Measurements from ENCODE around the gene CCDC93. TPM values are rescaled to one million over a fixed set of nuclear protein-coding genes. Genes with fewer than 3 reads are reported as not detected.

Gene CCDC93
- total RNA-seq, 2 experiments from 2014 or later: 62.2 to 64.5 TPM

GRCh38 chr2:117952701-117953100, 61.2 kb downstream of the CCDC93 start:
- Histone ChIP-seq H3K9me3 (ENCODE audit: control insufficient read depth in 1 of 2, insufficient read depth in 1 of 2, low read length in 2 of 2) (no peaks in the 10 kb centered on the region), H3K4me3 (ENCODE audit: low read length) (no peak overlapping the region), H3K27me3 (ENCODE audit: control insufficient read depth in 1 of 2, insufficient read depth in 2 of 2, low read length in 2 of 2) (no peaks in the 10 kb centered on the region), H3K36me3 (ENCODE audit: insufficient read depth, low read length) (peaks cover 97% of the 10 kb centered on the region), H3K27ac (ENCODE audit: low read depth in 1 of 2, low read length in 2 of 2) (no peak overlapping the region), H3K4me1 (ENCODE audit: insufficient read depth, low read length) (no peaks in the 10 kb centered on the region)
- POLR2A ChIA-PET: no interaction called here
- H3K4me1 Mint-ChIP-seq (ENCODE audit: low read depth): no peaks in the 10 kb centered on the region
- TF ChIP-seq, protein P1, sequence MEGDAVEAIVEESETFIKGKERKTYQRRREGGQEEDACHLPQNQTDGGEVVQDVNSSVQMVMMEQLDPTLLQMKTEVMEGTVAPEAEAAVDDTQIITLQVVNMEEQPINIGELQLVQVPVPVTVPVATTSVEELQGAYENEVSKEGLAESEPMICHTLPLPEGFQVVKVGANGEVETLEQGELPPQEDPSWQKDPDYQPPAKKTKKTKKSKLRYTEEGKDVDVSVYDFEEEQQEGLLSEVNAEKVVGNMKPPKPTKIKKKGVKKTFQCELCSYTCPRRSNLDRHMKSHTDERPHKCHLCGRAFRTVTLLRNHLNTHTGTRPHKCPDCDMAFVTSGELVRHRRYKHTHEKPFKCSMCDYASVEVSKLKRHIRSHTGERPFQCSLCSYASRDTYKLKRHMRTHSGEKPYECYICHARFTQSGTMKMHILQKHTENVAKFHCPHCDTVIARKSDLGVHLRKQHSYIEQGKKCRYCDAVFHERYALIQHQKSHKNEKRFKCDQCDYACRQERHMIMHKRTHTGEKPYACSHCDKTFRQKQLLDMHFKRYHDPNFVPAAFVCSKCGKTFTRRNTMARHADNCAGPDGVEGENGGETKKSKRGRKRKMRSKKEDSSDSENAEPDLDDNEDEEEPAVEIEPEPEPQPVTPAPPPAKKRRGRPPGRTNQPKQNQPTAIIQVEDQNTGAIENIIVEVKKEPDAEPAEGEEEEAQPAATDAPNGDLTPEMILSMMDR (IDR thresholded peaks at IDR 0.05): no peak
- DNase-seq (no peak), ATAC-seq (ENCODE audit: poor library complexity) (no peak)
- no peaks in the 10 kb centered on the region for H3K9me3 Mint-ChIP-seq
- H3K36me3 Mint-ChIP-seq (ENCODE audit: low read depth): peaks cover 100% of the 10 kb centered on the region
- CTCF ChIA-PET: no interaction called here
- intact Hi-C loops (cut with DNase I, micrococcal nuclease): no loop called here
- H3K4me3 Mint-ChIP-seq: no peak overlapping the region
- no peaks in the 10 kb centered on the region for H3K27me3 Mint-ChIP-seq
- no peak overlapping the region for H3K27ac Mint-ChIP-seq

- intact Hi-C loops (cut with DNase I, micrococcal nuclease): no loop called here
- H3K9me3 ChIP-seq (ENCODE audit: control insufficient read depth in 1 of 2, insufficient read depth in 1 of 2, low read length in 2 of 2): no peaks in the 10 kb centered on the region
- TF ChIP-seq, protein P1 (IDR thresholded peaks at IDR 0.05): no peak
- Mint-ChIP-seq H3K4me1 (ENCODE audit: low read depth) (no peaks in the 10 kb centered on the region), H3K9me3 (no peaks in the 10 kb centered on the region), H3K27ac (no peak overlapping the region), H3K4me3 (no peak overlapping the region), H3K27me3 (no peaks in the 10 kb centered on the region), H3K36me3 (ENCODE audit: low read depth) (peaks cover 100% of the 10 kb centered on the region)
- CTCF ChIA-PET: no interaction called here
- peaks cover 95% of the 10 kb centered on the region for H3K36me3 ChIP-seq (ENCODE audit: insufficient read depth, low read length)
- H3K4me1 ChIP-seq (ENCODE audit: insufficient read depth, low read length): no peaks in the 10 kb centered on the region
- H3K27ac ChIP-seq (ENCODE audit: low read depth in 1 of 2, low read length in 2 of 2): no peak overlapping the region
- ATAC-seq (ENCODE audit: poor library complexity) (no peak), DNase-seq (no peak)
- H3K27me3 ChIP-seq (ENCODE audit: control insufficient read depth in 1 of 2, insufficient read depth in 2 of 2, low read length in 2 of 2): no peaks in the 10 kb centered on the region
- POLR2A ChIA-PET: no interaction called here
- no peak overlapping the region for H3K4me3 ChIP-seq (ENCODE audit: low read length)
These were observed 61.6 kb downstream of the CCDC93 start for GRCh38 chr2:117952228-117952627.

DNA sequence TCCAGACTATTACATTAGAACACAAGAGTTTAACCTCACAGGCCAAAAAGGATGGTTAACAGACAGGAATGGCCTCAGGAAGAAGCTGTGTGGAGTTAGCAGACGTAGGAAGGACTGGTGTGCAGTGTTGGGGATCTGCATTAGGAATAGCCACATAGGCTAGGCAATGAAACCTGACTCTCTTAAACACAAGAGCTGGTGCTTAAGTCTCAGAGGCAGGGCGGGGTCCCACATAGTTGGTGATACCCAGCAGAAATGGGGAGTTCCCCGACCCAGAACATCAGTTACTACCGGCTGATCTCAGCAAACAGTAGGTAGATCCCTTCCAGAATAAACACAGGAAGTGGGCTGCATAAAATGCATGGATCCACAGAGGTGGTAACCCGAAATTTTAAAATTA, 64.1 kb downstream of the CCDC93 start:
- Histone ChIP-seq H3K4me1 (ENCODE audit: insufficient read depth, low read length) (no peaks in the 10 kb centered on the region), H3K36me3 (ENCODE audit: insufficient read depth, low read length) (peaks cover 95% of the 10 kb centered on the region), H3K4me3 (ENCODE audit: low read length) (no peak overlapping the region), H3K27ac (ENCODE audit: low read depth in 1 of 2, low read length in 2 of 2) (no peak overlapping the region), H3K27me3 (ENCODE audit: control insufficient read depth in 1 of 2, insufficient read depth in 2 of 2, low read length in 2 of 2) (no peaks in the 10 kb centered on the region), H3K9me3 (ENCODE audit: control insufficient read depth in 1 of 2, insufficient read depth in 1 of 2, low read length in 2 of 2) (no peaks in the 10 kb centered on the region)
- peaks cover 100% of the 10 kb centered on the region for H3K36me3 Mint-ChIP-seq (ENCODE audit: low read depth)
- no peaks in the 10 kb centered on the region for H3K27me3 Mint-ChIP-seq
- DNase-seq (no peak), ATAC-seq (ENCODE audit: poor library complexity) (no peak)
- POLR2A ChIA-PET: no interaction called here
- H3K27ac Mint-ChIP-seq: no peak overlapping the region
- CTCF ChIA-PET: no interaction called here
- no peaks in the 10 kb centered on the region for H3K9me3 Mint-ChIP-seq
- H3K4me3 Mint-ChIP-seq: no peak overlapping the region
- no peaks in the 10 kb centered on the region for H3K4me1 Mint-ChIP-seq (ENCODE audit: low read depth)
- intact Hi-C loops (cut with DNase I, micrococcal nuclease): no loop called here
- TF ChIP-seq, protein P1 (IDR thresholded peaks at IDR 0.05): no peak

All from CD4-positive, alpha-beta T cell (primary cell).